Activated CD4-positive, alpha-beta memory T cell treated with anti-CD3 and anti-CD28 coated beads, Interleukin-2, amount 10 ng/mL, durations not matched to agents 7 days and 5 days (primary cell): ENCODE measurements around the gene SETD1A. TPM values are rescaled to one million over a fixed set of nuclear protein-coding genes. Genes with fewer than 3 reads are reported as not detected.
A peak's percentile ranks its signal among the peaks of the same experiment; 100 is the strongest.
"Not testable (repeated sequence)": the region's sequence is repeated elsewhere in the genome, so short reads cannot be mapped to it uniquely, and the experiment has no call there.

Experiments used
- CTCF ChIA-PET: fragments of 350-600 bp; sonication (Branson Sonifier 250); formaldehyde crosslinking; loops from one replicate; lab custom pipeline; 2021; ENCODE audit warnings: antibody characterized with exemption, inconsistent platforms; lab: Charles Lee
- POLR2A ChIA-PET: fragments of 350-600 bp; sonication (Branson Sonifier 250); formaldehyde crosslinking; loops from one replicate; lab custom pipeline; 2021; ENCODE audit warnings: antibody characterized with exemption; lab: Charles Lee
- DNase-seq: peaks from one replicate; pipeline ENCODE4 v3.0.0-alpha.2; 2020
- H3K27ac Mint-ChIP-seq: one replicate; pipeline ENCODE4 v1.8.0; 2021; ENCODE audit warnings: mild to moderate bottlenecking, mixed read lengths
- H3K27me3 Mint-ChIP-seq: one replicate; pipeline ENCODE4 v1.8.0; 2021; ENCODE audit warnings: mixed read lengths
- H3K36me3 Mint-ChIP-seq: one replicate; pipeline ENCODE4 v1.8.0; 2021; ENCODE audit warnings: low read depth, mixed read lengths
- H3K4me1 Mint-ChIP-seq: one replicate; pipeline ENCODE4 v1.8.0; 2021; ENCODE audit warnings: mixed read lengths
- H3K4me3 Mint-ChIP-seq: one replicate; pipeline ENCODE4 v1.8.0; 2021; ENCODE audit warnings: mild to moderate bottlenecking, mixed read lengths
- H3K9me3 Mint-ChIP-seq: one replicate; pipeline ENCODE4 v1.8.0; 2021; ENCODE audit warnings: mixed read lengths
- total RNA-seq, 2 experiments: library from RNA; stranded (reverse); gene quantifications; one replicate each; pipeline ENCODE4 v1.2.3, GENCODE V29; 2021

The SETD1A gene
- total RNA-seq, 2 experiments from 2014 or later = 18.8 to 20.3 TPM

DNA sequence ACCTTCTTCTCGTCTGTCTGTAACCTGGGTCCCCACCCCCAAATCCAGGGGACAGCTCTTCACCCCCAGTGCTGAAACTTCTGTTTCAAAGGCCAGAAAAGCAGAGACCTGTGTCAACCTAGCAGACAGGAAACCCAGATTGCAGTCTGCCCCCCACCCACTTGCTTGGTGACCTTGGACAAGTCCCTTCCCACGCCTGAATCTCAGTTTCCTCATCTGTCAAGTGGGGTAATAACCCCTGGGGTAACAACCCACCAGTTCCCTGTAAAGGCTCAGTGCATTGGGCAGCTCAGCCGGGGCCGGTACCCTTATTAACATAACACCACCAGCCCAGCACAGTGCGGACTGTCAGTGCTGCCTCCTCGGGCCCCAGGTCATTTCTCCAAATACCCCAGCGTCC is 51.6 kb downstream of the SETD1A start:
- Mint-ChIP-seq H3K27me3 (peaks cover 52% of the 10 kb centered on the region), H3K4me3 (no peak overlapping the region), H3K9me3 (no peaks in the 10 kb centered on the region), H3K36me3 (no peaks in the 10 kb centered on the region), H3K4me1 (peaks cover 4% of the 10 kb centered on the region), H3K27ac (no peak overlapping the region)
- no peak for DNase-seq
- POLR2A ChIA-PET = no interaction called here
- CTCF ChIA-PET = no interaction called here

DNA sequence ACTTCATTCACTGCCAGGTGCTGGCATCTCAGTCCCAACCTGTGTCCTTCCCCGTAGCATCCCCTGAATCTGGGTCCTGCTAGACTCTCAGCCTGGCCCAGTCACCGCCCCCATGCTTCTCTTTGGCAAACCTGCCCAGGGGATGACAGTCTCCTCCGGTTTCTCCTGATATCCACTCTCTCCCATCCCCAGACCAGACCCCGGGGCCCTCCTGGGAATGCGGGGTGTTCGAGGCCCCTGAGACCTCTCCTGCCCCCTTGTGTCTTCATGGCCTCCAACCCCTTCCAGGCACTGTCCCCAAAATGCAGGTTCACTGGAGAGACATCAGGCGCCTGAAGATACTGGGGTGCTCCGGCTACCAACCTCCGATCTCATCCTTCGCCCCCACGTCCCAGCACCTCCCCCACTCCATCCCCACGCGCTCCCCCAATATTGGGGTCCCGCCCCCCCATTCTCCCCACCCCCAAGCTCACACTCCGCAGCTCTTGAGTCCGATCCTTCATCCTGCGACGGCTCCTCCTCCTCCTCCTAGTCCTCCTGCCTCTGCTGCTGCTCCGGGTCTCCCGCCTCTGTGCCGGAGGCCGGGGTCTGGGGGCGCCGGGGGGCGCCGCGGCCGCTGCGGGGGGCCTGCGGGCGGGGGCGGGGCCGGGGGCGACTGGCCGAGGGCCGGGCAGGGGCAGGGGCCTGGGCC is 52.5 kb downstream of the SETD1A start:
- H3K27me3 Mint-ChIP-seq = peaks cover 57% of the 10 kb centered on the region
- H3K36me3 Mint-ChIP-seq = no peaks in the 10 kb centered on the region
- H3K9me3 Mint-ChIP-seq = no peaks in the 10 kb centered on the region
- CTCF ChIA-PET = no interaction called here
- DNase-seq = no peak
- no peak overlapping the region for H3K4me3 Mint-ChIP-seq
- no peak overlapping the region for H3K27ac Mint-ChIP-seq
- POLR2A ChIA-PET = no interaction called here
- peaks cover 4% of the 10 kb centered on the region for H3K4me1 Mint-ChIP-seq

DNA sequence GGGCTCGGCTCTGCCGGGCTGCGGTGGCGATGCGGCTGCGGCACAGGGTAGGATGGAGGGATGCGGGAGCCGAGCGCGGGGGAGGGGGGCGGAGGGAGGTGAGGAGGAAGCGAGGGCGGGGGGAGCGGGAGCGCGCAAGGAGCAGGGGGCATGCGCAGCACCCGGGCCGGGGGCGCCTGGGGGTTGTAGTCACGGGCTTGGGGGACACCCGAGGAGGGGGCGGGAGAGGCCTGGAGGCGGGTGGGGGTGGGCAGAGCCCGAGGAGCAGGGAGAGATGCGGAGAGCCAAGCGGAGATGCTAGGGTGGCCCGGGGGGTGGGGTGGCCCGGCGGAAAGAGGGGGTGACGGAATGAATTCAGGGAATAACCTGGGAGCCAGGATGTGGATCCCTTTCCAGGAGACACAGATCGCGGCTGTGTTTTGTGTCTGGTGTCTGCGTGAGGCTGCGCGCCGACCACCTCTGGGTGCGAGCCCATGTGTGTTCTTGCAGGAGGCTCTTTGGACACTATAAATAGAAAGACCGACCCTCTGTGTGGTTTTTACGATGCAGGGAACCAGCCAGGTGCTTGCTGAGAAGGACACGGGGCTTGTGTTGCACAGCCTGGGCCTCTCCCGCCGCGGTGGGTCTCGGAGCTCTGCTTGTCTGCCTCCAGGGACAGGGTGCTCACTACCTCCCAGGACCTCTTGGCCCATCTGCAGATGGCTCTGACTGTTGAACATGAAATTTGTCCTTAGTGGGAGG is 53.2 kb downstream of the SETD1A start, which contains the start of gene STX1B:
Gene STX1B, minus strand, starts transcription at position 54 of the 741 bp plus-strand sequence. CDS start 242 bp downstream, outside the sequence.
- ChIA-PET POLR2A (no interaction called here), CTCF (no interaction called here)
- H3K4me1 Mint-ChIP-seq = peaks cover 4% of the 10 kb centered on the region
- no peaks in the 10 kb centered on the region for H3K36me3 Mint-ChIP-seq
- H3K4me3 Mint-ChIP-seq = peak within 1 kb of the TSS; percentile 14
- no peak within 1 kb of the TSS for H3K27ac Mint-ChIP-seq
- no peaks in the 10 kb centered on the region for H3K9me3 Mint-ChIP-seq
- H3K27me3 Mint-ChIP-seq = peaks cover 59% of the 10 kb centered on the region
- DNase-seq = peak; percentile 31

DNA sequence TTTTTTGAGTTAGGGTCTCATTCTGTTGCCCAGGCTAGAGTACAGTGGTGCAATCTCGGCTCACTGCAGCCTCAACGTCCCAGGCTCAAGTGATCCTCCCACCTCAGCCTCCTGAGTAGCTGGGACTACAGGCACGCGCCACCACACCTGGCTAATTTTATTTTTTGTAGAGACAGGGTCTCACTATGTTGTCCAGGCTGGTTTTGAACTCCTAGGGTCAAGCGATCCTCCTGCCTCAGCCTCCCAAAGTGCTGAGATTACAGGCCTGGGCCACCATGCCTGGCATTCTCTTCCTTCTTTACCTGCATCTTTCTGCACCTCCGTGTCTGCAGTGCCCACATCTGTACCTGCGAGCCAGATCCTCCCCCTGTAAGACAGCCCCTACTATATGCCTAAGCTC is 54.3 kb downstream of the SETD1A start:
- POLR2A ChIA-PET, H3K27ac Mint-ChIP-seq: not testable (repeated sequence)

DNA sequence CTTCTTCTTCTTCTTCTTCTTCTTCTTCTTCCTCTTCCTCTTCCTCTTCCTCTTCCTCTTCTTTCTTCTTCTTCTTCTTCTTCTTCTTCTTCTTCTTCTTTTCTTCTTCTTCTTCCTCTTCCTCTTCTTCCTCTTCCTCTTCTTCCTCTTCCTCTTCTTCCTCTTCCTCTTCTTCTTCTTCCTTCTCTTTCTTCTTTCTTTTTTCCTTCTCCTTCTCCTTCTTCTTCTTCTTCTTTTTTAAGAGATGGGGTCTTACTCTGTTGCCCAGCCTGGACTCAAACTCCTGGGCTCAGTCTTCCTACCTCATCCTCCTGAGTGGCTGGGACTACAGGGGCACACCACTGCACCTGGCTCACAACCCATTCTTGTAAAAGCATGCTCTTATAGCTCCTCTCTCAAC is 55.7 kb downstream of the SETD1A start:
- POLR2A ChIA-PET, H3K4me3 Mint-ChIP-seq, H3K4me1 Mint-ChIP-seq, H3K27ac Mint-ChIP-seq, H3K36me3 Mint-ChIP-seq, CTCF ChIA-PET, H3K9me3 Mint-ChIP-seq, DNase-seq: not testable (repeated sequence)
- peaks cover 51% of the 10 kb centered on the region for H3K27me3 Mint-ChIP-seq

More for the DNA sequence above, 54.3 kb downstream of the SETD1A start:
- H3K4me1 Mint-ChIP-seq, H3K9me3 Mint-ChIP-seq, CTCF ChIA-PET, H3K4me3 Mint-ChIP-seq, DNase-seq, H3K36me3 Mint-ChIP-seq: not testable (repeated sequence)
- peaks cover 53% of the 10 kb centered on the region for H3K27me3 Mint-ChIP-seq

DNA sequence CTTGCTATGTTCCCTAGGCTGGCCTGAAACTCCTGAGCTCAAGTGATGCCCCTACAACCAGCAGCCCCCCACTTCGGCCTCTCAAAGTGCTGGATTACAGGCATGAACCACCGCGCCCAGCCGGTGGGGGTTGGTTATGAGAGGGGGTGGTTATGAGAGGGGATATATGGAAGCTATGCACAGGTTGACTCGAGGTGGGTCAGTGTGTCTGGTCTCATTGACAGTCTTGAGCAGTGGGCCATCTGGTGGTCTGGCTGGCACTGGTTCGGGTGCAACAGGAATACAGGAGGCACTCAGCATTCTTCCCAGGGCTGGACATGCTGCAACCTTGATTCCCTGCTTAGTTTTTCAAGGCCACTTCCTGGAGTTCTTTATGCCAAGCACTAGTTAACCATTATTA is 58.5 kb downstream of the SETD1A start:
- H3K27me3 Mint-ChIP-seq = peaks cover 34% of the 10 kb centered on the region
- DNase-seq = no peak
- H3K27ac Mint-ChIP-seq = no peak overlapping the region
- H3K36me3 Mint-ChIP-seq = no peaks in the 10 kb centered on the region
- H3K9me3 Mint-ChIP-seq = no peaks in the 10 kb centered on the region
- H3K4me1 Mint-ChIP-seq = peaks cover 4% of the 10 kb centered on the region
- POLR2A ChIA-PET = no interaction called here
- no peak overlapping the region for H3K4me3 Mint-ChIP-seq
- CTCF ChIA-PET = no interaction called here

DNA sequence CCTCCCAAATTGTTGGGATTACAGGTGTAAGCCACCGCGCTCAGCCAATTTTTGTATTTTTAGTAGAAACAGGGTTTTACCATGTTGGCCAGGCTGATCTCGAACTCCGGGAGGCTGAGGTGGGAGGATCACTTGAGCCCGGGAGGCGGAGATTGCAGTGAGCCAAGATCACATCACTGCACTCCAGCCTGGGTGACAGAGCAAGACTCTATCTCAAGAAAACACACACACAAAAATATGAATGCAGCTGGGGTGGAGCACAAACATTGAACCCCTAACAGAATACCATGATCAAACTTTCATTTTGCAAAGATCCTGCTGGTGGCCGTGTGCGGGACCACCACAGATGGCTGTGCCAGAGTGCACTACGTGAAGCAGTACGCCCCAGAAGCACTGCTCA is 60.2 kb downstream of the SETD1A start:
- H3K36me3 Mint-ChIP-seq, DNase-seq, POLR2A ChIA-PET, H3K4me1 Mint-ChIP-seq, H3K27ac Mint-ChIP-seq, H3K4me3 Mint-ChIP-seq, H3K9me3 Mint-ChIP-seq, CTCF ChIA-PET: not testable (repeated sequence)
- H3K27me3 Mint-ChIP-seq = peaks cover 19% of the 10 kb centered on the region

DNA sequence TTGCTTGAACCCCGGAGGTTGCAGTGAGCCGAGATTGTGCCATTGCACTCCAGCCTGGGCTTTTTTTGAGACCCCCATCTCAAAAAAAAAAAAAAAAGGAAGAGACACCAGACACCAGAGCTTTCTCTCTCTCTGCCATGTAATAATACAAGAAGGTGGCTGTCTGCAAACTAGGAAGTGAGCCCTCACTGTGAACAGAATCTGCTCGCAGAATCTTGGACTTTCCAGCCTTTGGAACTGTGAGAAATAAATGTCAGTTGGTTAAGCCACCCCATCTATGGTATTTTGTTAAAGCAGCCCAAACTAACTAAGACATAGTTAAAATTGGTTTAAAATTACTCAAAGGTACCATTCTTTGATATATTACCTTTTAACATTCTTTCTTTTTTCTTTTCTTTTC is 63.0 kb downstream of the SETD1A start:
- no peak overlapping the region for H3K27ac Mint-ChIP-seq
- peaks cover 2% of the 10 kb centered on the region for H3K27me3 Mint-ChIP-seq
- H3K4me1 Mint-ChIP-seq = peaks cover 9% of the 10 kb centered on the region
- H3K36me3 Mint-ChIP-seq = no peaks in the 10 kb centered on the region
- POLR2A ChIA-PET = no interaction called here
- CTCF ChIA-PET = no interaction called here
- no peaks in the 10 kb centered on the region for H3K9me3 Mint-ChIP-seq
- no peak overlapping the region for H3K4me3 Mint-ChIP-seq
- no peak for DNase-seq

DNA sequence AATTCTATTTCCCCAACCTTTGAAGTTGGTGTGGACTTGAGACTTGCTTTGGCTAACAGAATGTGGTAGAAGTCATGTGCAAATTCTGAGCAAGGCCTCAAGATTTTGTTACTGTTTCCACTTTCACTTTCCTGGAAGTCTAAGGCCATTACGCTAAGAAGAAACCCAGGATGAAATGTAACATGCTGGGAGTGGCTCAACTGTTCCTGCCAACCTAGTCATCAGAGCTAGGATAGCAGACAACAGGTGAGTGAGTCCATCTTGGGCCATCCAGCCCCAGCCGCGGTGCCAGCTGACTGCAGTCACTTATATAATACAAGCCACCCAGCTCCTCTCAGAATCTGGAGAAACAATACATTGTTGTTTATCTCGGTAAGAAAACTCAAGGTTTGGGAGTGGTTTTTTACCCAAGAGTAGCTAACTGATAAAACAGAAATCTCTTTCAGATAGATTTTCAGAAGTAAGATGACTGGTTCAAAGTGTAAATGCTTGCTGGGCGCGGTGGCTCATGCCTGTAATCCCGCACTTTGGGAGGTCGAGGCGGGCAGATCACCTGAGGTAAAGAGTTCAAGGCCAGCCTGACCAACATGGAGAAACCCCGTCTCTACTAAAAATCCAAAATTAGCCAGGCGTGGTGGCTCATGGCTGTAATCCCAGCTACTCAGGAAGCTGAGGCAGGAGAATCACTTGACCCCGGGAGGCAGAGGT is 65.1 kb downstream of the SETD1A start:
- CTCF ChIA-PET = interaction anchor here (1.6 kb wide), 1 partner anchor 38 kb away, joined by 3 read pairs; the partner anchor contains the start of gene HSD3B7
- no peaks in the 10 kb centered on the region for H3K36me3 Mint-ChIP-seq
- no peak for DNase-seq
- H3K9me3 Mint-ChIP-seq = no peaks in the 10 kb centered on the region
- no peak overlapping the region for H3K4me3 Mint-ChIP-seq
- no peak overlapping the region for H3K27ac Mint-ChIP-seq
- H3K4me1 Mint-ChIP-seq = peaks cover 9% of the 10 kb centered on the region
- POLR2A ChIA-PET = interaction anchor here (0.9 kb wide), 1 partner anchor 44 kb away, joined by 3 read pairs; no protein-coding TSS in a partner anchor
- no peaks in the 10 kb centered on the region for H3K27me3 Mint-ChIP-seq

DNA sequence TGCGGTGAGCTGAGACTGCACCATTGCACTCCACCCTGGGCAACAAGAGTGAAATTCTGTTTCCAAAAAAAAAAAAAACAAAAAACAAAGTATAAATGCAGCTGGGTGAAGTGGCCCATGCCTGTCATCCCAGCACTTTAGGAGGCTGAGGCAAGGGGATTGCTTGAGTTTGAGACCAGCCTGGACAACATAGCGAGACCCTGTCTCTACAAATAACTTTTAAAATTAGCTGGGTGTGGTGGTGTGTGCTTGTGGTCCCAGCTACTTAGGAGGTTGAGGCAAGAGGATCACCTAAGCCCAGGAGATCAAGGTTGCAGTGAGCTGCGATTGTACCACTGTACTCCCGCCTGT is 65.7 kb downstream of the SETD1A start:
- Mint-ChIP-seq H3K4me1 (peaks cover 9% of the 10 kb centered on the region), H3K27ac (no peak overlapping the region), H3K4me3 (no peak overlapping the region), H3K36me3 (no peaks in the 10 kb centered on the region), H3K9me3 (no peaks in the 10 kb centered on the region), H3K27me3 (no peaks in the 10 kb centered on the region)
- ChIA-PET CTCF (interaction anchor here (0.9 to 1.6 kb wide), 3 partner anchors 39 to 121 kb away, joined by 3 read pairs; partner anchors contain the start of gene HSD3B7), POLR2A (interaction anchor here (0.9 kb wide), 1 partner anchor 45 kb away, joined by 3 read pairs; no protein-coding TSS in a partner anchor)
- DNase-seq = no peak

DNA sequence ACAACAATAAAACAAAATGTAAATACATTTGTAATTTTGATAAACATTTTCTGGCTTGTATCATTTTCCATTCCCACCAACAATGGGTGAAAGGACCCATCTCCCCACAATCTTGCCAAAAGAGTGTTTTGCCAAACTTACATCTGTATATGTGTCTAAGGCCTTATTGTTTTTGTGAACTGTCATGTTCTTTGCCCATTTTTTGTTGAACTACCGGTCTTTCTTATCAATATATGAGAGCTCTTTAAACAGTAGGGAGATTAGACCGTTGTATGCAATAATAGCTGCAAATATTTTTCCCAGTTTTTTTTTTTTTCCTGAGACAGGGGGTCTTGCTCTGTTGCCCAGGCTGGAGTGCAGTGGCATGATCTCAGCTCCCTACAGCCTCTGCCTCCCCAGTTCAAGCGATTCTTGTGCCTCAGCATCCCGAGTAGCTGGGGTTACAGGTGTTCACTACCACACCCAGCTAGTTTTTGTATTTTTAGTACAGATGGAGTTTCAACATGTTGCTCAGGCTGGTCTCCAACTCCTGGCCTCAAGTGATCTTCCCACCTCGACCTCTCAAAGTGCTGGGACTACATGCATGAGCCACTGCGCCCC is 66.2 kb downstream of the SETD1A start:
- H3K4me3 Mint-ChIP-seq = no peak overlapping the region
- POLR2A ChIA-PET = interaction anchor here (0.9 kb wide), 1 partner anchor 45 kb away, joined by 3 read pairs; no protein-coding TSS in a partner anchor
- CTCF ChIA-PET = interaction anchor here (0.9 to 1.6 kb wide), 3 partner anchors 39 to 121 kb away, joined by 3 read pairs; partner anchors contain the start of gene HSD3B7
- H3K27me3 Mint-ChIP-seq = no peaks in the 10 kb centered on the region
- peaks cover 9% of the 10 kb centered on the region for H3K4me1 Mint-ChIP-seq
- DNase-seq = no peak
- no peak overlapping the region for H3K27ac Mint-ChIP-seq
- no peaks in the 10 kb centered on the region for H3K36me3 Mint-ChIP-seq
- H3K9me3 Mint-ChIP-seq = no peaks in the 10 kb centered on the region

DNA sequence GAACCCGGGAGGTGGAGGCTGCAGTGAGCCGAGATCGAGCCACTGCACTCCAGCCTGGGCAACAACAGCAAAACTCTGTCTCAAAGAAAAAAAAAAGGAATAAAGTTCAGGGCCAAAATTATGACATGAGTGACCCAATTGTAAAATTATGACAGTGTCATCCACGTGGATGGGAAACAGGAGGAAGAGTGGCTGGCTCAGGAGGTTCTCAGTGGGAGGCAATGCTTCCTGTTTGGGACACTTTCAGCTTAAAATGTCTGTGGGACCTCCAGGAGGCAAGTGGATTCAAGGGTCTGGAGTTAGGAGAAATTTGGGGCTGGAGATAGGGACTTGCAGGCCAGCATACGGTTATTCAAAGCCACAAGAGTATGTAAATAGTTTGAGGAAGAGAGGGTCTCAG is 67.8 kb downstream of the SETD1A start:
- POLR2A ChIA-PET = interaction anchor here (0.9 kb wide), 1 partner anchor 49 kb away, joined by 3 read pairs; the partner anchor contains the start of genes ZNF646 and ZNF668
- H3K27ac Mint-ChIP-seq = no peak overlapping the region

More for the DNA sequence above, 67.8 kb downstream of the SETD1A start:
- no peak for DNase-seq
- H3K4me1 Mint-ChIP-seq = peaks cover 9% of the 10 kb centered on the region
- no peaks in the 10 kb centered on the region for H3K27me3 Mint-ChIP-seq
- CTCF ChIA-PET = no interaction called here
- no peaks in the 10 kb centered on the region for H3K9me3 Mint-ChIP-seq
- H3K4me3 Mint-ChIP-seq = no peak overlapping the region
- H3K36me3 Mint-ChIP-seq = no peaks in the 10 kb centered on the region
